Brain microvascular endothelial cell (primary cell): Measurements from ENCODE around the gene PSMA4.

ENCODE experiments used
- DNase-seq: peaks from one replicate; pipeline ENCODE4 v3.0.0-alpha.2; 2020
- H3K27ac ChIP-seq: fragments of 250-450 bp; sonication (Bioruptor Pico); 2 replicates; pipeline ENCODE4 v1.5.1; 2020; ENCODE audit warnings: mild to moderate bottlenecking, moderate library complexity
- H3K27me3 ChIP-seq: fragments of 250-450 bp; sonication (Bioruptor Pico); replicated peaks from 2 replicates; pipeline ENCODE4 v1.5.1; 2020; ENCODE audit warnings: mild to moderate bottlenecking
- H3K36me3 ChIP-seq: fragments of 250-450 bp; sonication (Bioruptor Pico); replicated peaks from 2 replicates; pipeline ENCODE4 v1.5.1; 2020; ENCODE audit warnings: mild to moderate bottlenecking
- H3K4me3 ChIP-seq: 2 replicates; pipeline ENCODE4 v1.5.1; 2011; ENCODE audit warnings: low read depth, mild to moderate bottlenecking, control low read depth, low read length, moderate library complexity
- in situ Hi-C: cut with HindIII; loops from 2 replicates; pipeline ENCODE4 v1.10.0; 2017; ENCODE audit warnings: low sequenced_read_pairs, low pct_ligation_motif_present
- TF ChIP-seq, protein P1 (sequence below): IDR thresholded peaks from 2 replicates; pipeline ENCODE4 v1.5.1; 2011; ENCODE audit warnings: low read depth, mild to moderate bottlenecking, moderate library complexity, low read length, control low read depth, inconsistent platforms; ENCODE audit errors: missing control alignments

The PSMA4 gene

DNA sequence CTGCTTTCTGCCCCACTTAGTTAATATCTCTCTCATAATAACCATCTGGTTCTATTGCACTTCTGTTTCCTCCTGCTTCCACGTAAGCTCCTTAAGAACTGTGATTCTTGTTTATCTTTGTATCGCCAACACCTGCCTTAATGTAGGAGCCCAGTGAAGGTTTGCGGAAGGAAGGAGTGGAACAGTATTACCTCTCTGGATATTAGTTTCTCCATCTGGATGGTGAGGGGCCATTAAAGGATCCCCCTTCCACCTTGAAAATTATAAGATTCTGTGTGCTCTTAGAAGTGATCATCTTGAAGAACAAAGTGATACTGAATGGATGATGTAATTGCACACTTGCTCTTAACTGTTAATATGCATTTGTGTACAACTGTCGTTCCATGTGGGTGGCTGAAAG is 27.3 kb downstream of the PSMA4 start:
- Histone ChIP-seq H3K4me3 (no peak overlapping the region), H3K27ac (no peak overlapping the region), H3K27me3 (no peaks in the 10 kb centered on the region), H3K36me3 (no peaks in the 10 kb centered on the region)
- in situ Hi-C loops = no loop called here
- DNase-seq = no peak
- TF ChIP-seq, protein P1, sequence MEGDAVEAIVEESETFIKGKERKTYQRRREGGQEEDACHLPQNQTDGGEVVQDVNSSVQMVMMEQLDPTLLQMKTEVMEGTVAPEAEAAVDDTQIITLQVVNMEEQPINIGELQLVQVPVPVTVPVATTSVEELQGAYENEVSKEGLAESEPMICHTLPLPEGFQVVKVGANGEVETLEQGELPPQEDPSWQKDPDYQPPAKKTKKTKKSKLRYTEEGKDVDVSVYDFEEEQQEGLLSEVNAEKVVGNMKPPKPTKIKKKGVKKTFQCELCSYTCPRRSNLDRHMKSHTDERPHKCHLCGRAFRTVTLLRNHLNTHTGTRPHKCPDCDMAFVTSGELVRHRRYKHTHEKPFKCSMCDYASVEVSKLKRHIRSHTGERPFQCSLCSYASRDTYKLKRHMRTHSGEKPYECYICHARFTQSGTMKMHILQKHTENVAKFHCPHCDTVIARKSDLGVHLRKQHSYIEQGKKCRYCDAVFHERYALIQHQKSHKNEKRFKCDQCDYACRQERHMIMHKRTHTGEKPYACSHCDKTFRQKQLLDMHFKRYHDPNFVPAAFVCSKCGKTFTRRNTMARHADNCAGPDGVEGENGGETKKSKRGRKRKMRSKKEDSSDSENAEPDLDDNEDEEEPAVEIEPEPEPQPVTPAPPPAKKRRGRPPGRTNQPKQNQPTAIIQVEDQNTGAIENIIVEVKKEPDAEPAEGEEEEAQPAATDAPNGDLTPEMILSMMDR = no peak

DNA sequence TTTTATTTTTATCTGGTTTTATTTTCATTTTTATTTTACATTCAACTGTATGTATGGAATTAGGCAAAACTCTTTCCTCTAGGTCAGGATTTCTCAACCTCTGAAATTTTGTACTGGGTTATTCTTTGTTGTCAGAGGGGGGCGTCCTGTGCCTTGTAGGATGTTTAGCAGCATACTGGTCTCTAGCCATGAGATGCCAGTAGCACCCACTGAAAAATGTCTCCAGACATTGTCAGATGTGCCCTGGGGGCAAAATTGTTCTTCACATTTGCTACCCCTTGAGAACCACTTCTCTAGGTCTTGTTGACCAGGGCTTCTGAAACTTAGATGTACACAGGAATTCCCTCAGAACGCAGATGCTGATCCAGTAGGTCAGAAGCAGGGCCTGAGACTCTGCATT is 30.5 kb downstream of the PSMA4 start:
- no peak for DNase-seq
- no peaks in the 10 kb centered on the region for H3K27me3 ChIP-seq
- in situ Hi-C loops = no loop called here
- no peak overlapping the region for H3K27ac ChIP-seq
- TF ChIP-seq, protein P1 = no peak
- H3K4me3 ChIP-seq = no peak overlapping the region
- no peaks in the 10 kb centered on the region for H3K36me3 ChIP-seq

DNA sequence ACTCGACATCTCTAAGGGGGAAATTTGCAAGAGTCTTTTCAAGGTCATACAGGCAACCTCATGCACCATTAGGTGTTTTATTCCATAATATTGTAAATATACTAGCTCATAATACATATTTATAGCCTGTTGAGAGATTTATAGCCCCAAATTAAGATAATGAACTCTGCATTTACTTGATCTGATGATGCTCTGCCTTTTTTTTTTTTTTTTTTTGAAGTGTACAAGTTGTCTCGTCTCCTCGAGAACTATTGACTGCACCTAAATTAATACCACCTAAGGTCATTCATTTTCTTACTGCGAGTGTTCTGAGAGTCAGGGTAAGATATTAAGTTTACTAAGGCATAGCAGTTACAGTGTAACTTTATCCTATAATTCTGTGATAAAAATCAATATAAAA is 31.1 kb downstream of the PSMA4 start:
- in situ Hi-C loops = no loop called here
- TF ChIP-seq, protein P1 = no peak
- no peak for DNase-seq
- Histone ChIP-seq H3K4me3 (no peak overlapping the region), H3K27ac (no peak overlapping the region), H3K27me3 (no peaks in the 10 kb centered on the region), H3K36me3 (no peaks in the 10 kb centered on the region)

- H3K27me3 ChIP-seq = no peaks in the 10 kb centered on the region
- H3K27ac ChIP-seq = no peak overlapping the region
- no peaks in the 10 kb centered on the region for H3K36me3 ChIP-seq
- in situ Hi-C loops = no loop called here
- TF ChIP-seq, protein P1 = no peak
- DNase-seq = no peak
- no peak overlapping the region for H3K4me3 ChIP-seq
These were observed 33.2 kb downstream of the PSMA4 start for GRCh38 chr15:78573416-78573815.

DNA sequence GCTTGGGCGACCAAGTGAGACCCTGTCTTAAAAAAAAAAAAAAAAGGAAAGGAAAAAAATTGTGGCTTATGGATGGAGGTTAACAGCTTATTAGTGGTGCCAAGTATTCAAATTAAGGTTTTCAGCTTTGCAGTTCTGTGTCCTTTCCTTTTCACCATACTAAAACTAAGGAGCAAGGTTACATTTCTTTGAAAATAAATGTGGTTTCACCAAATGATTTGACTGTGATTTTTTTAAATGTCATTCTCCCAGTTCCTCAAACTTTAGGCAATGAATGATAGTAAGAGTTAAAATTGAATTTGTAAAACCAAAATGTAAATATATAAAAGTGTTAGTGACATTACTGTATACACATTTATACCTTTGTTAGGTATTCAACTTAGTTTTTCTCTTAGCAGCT is 34.7 kb downstream of the PSMA4 start:
- TF ChIP-seq, protein P1 = no peak
- H3K27me3 ChIP-seq = no peaks in the 10 kb centered on the region
- H3K27ac ChIP-seq = no peak overlapping the region
- in situ Hi-C loops = no loop called here
- no peaks in the 10 kb centered on the region for H3K36me3 ChIP-seq
- no peak overlapping the region for H3K4me3 ChIP-seq
- no peak for DNase-seq

GRCh38 chr15:78597583-78597982 is 57.3 kb downstream of the PSMA4 start:
- TF ChIP-seq, protein P1 = no peak
- H3K27ac ChIP-seq = no peak overlapping the region
- no peaks in the 10 kb centered on the region for H3K36me3 ChIP-seq
- H3K27me3 ChIP-seq = no peaks in the 10 kb centered on the region
- H3K4me3 ChIP-seq = no peak overlapping the region
- in situ Hi-C loops = no loop called here
- no peak for DNase-seq
